Liver (tissue), 9 donors: Measurements from ENCODE around the gene ATXN7L3. TPM values are rescaled to one million over a fixed set of nuclear protein-coding genes. Genes with fewer than 3 reads are reported as not detected.

Experiments
- DNase-seq: peaks from one replicate; pipeline ENCODE4 v3.0.0-alpha.2; 2017; ENCODE audit warnings: low spot score
- H3K27ac ChIP-seq, 2 donors: one replicate each; pipeline ENCODE4 v1.7.0; 2013; ENCODE audit warnings: inconsistent platforms in 2 of 2, low read length in 2 of 2, control low read depth in 1 of 2, low read depth in 1 of 2, mild to moderate bottlenecking in 1 of 2
- H3K27me3 ChIP-seq, 4 donors: one replicate each; pipeline versions ENCODE4 v1.6.1 to v1.7.0; 2013; ENCODE audit warnings: low read length in 3 of 4, inconsistent platforms in 1 of 4, mild to moderate bottlenecking in 1 of 4, moderate library complexity in 1 of 4; ENCODE audit not compliant: control insufficient read depth in 4 of 4, insufficient read depth in 4 of 4
- H3K36me3 ChIP-seq, 4 donors: one replicate each; pipeline versions ENCODE4 v1.6.1 to v1.7.0; 2013; ENCODE audit warnings: low read length in 3 of 4, mild to moderate bottlenecking in 3 of 4, low read depth in 1 of 4, moderate library complexity in 1 of 4; ENCODE audit not compliant: control insufficient read depth in 4 of 4, insufficient read depth in 3 of 4
- H3K4me1 ChIP-seq, 4 donors: one replicate each; pipeline versions ENCODE4 v1.6.1 to v1.7.0; 2013; ENCODE audit warnings: low read length in 3 of 4, mild to moderate bottlenecking in 3 of 4, moderate library complexity in 1 of 4; ENCODE audit not compliant: control insufficient read depth in 4 of 4, insufficient read depth in 4 of 4
- H3K4me3 ChIP-seq, 3 donors: one replicate each; pipeline versions ENCODE4 v1.6.1 to v1.7.0; 2013; ENCODE audit warnings: low read length in 3 of 3, control low read depth in 1 of 3, low read depth in 1 of 3, mild to moderate bottlenecking in 1 of 3
- H3K9ac ChIP-seq, 2 donors: one replicate each; pipeline ENCODE4 v1.7.0; 2013; ENCODE audit warnings: low read length in 2 of 2, mild to moderate bottlenecking in 2 of 2, moderate library complexity in 2 of 2, control low read depth in 1 of 2, low read depth in 1 of 2
- H3K9me3 ChIP-seq, 4 donors: one replicate each; pipeline versions ENCODE4 v1.6.1 to v1.7.0; 2013; ENCODE audit warnings: low read length in 3 of 4; ENCODE audit not compliant: control insufficient read depth in 4 of 4
- ATF3 ChIP-seq: IDR thresholded peaks from 2 replicates; pipeline ENCODE4 v1.6.1; 2016; ENCODE audit warnings: antibody characterized with exemption
- CTCF ChIP-seq: fragments of 150-350 bp; IDR thresholded peaks from 2 replicates; pipeline ENCODE4 v1.5.1; 2017; ENCODE audit warnings: improper control_type of control experiment, low read depth, low read length; ENCODE audit not compliant: missing input control
- EGR1 ChIP-seq, 2 donors: IDR thresholded peaks; 2 replicates each; pipeline ENCODE4 v1.6.1; 2016 to 2018; ENCODE audit warnings: antibody characterized with exemption in 2 of 2, low read depth in 2 of 2
- FOXA1 ChIP-seq: IDR thresholded peaks from 2 replicates; pipeline ENCODE4 v1.6.1; 2016; ENCODE audit warnings: antibody characterized with exemption
- FOXA2 ChIP-seq: IDR thresholded peaks from 2 replicates; pipeline ENCODE4 v1.6.1; 2016; ENCODE audit warnings: antibody characterized with exemption
- GABPA ChIP-seq, 2 donors: IDR thresholded peaks in 1 of 2; conservative IDR thresholded peaks in 1 of 2; 2 replicates each; pipeline ENCODE4 v1.6.1; 2016; ENCODE audit warnings: antibody characterized with exemption in 2 of 2, mild to moderate bottlenecking in 1 of 2, moderate library complexity in 1 of 2
- HNF4A ChIP-seq, 2 donors: conservative IDR thresholded peaks; 2 replicates each; pipeline ENCODE4 v1.6.1; 2016; ENCODE audit warnings: antibody characterized with exemption in 2 of 2, mild to moderate bottlenecking in 2 of 2
- HNF4G ChIP-seq: IDR thresholded peaks from 2 replicates; pipeline ENCODE4 v1.6.1; 2016; ENCODE audit warnings: antibody characterized with exemption
- JUND ChIP-seq, 2 donors: IDR thresholded peaks; 2 replicates each; pipeline ENCODE4 v1.6.1; 2016; ENCODE audit warnings: antibody characterized with exemption in 2 of 2
- MAX ChIP-seq: IDR thresholded peaks from 2 replicates; pipeline ENCODE4 v1.6.1; 2016; ENCODE audit warnings: antibody characterized with exemption
- NR2F2 ChIP-seq: IDR thresholded peaks from 2 replicates; pipeline ENCODE4 v1.6.1; 2016; ENCODE audit warnings: antibody characterized with exemption
- RAD21 ChIP-seq, 2 donors: IDR thresholded peaks; 2 replicates each; pipeline ENCODE4 v1.6.1; 2016; ENCODE audit warnings: antibody characterized with exemption in 2 of 2, mild to moderate bottlenecking in 2 of 2
- RXRA ChIP-seq, 2 donors: IDR thresholded peaks; 2 replicates each; pipeline ENCODE4 v1.6.1; 2017 to 2018; ENCODE audit warnings: antibody characterized with exemption in 2 of 2, mild to moderate bottlenecking in 1 of 2
- SP1 ChIP-seq: IDR thresholded peaks from 2 replicates; pipeline ENCODE4 v1.6.1; 2018; ENCODE audit warnings: antibody characterized with exemption, mild to moderate bottlenecking
- TAF1 ChIP-seq: conservative IDR thresholded peaks from 2 replicates; pipeline ENCODE4 v1.6.1; 2016; ENCODE audit warnings: antibody characterized with exemption, mild to moderate bottlenecking
- YY1 ChIP-seq: IDR thresholded peaks from 2 replicates; pipeline ENCODE4 v1.6.1; 2016; ENCODE audit warnings: antibody characterized with exemption, mild to moderate bottlenecking
- WGBS: extraction: QIAGEN DNeasy Blood & Tissue Kit; methylation state at CpG from one replicate; pipeline ENCODE4 v1.1.7; 2013; 5-methylcytosine and 5-hydroxymethylcytosine counted together
- polyA plus RNA-seq, 2 donors: library from polyadenylated mRNA; stranded (reverse) in 1 of 2; unstranded in 1 of 2; fragments of 200-250 nt in 1 of 2; fragments of >200 nt in 1 of 2; fragmentation: Nextera tagmentation in 1 of 2; extraction: Ambion mirVana in 1 of 2; gene quantifications; one replicate each; pipeline versions ENCODE4 v1.2.1 to v1.2.3, GENCODE V29; 2013 to 2015
- total RNA-seq, 2 donors: library from RNA; depleted of rRNA; stranded (reverse); fragments of >200 nt; gene quantifications; one replicate each; pipeline ENCODE4 v1.2.3, GENCODE V29; 2014
- TF ChIP-seq, protein P1 (sequence below): IDR thresholded peaks from 2 replicates; pipeline ENCODE4 v1.6.1; 2016; ENCODE audit warnings: antibody characterized with exemption, mild to moderate bottlenecking
- TF ChIP-seq, protein P2 (sequence below): IDR thresholded peaks from 2 replicates; pipeline ENCODE4 v1.6.1; 2016; ENCODE audit warnings: antibody characterized with exemption
- donor health status: healthy.
- donor health status: healthy.
- donor health status: healthy.
- donor health status: healthy.
- donor health status: healthy.

ATXN7L3 gene
- total and polyA plus RNA-seq, 4 donors: 5.1 to 20.9 (median 14.7) TPM

DNA sequence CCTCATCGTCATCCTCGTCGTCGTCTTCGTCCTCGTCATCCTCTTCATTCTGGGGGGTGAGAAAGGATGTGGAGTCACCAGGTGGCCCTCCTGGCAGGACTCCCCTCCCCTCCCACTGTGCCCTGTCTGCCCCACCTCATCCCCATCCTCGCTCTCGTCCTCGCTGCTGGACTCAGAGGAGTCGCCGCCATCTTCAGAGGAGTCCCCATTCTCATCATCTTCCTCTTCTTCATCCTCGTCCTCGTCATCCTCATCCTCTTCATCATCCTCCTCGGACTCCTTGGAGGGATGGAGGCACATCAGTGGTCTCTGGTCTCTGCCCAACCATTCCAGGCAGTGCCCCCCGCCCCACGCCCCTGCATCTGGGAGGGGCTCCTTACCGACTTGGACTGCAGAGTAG is 7.6 kb upstream of the ATXN7L3 start:
- Histone ChIP-seq H3K4me1 (peaks cover 0 to 12% (median 7%) of the 10 kb centered on the region in 4 donors), H3K4me3 (no peak overlapping the region), H3K27ac (no peak overlapping the region), H3K36me3 (peaks cover 1 to 34% (median 23%) of the 10 kb centered on the region in 4 donors), H3K27me3 (no peaks in the 10 kb centered on the region), H3K9ac (no peak overlapping the region), H3K9me3 (no peaks in the 10 kb centered on the region)
- 93% methylated on average over 17 of the region's 17 CpGs for WGBS
- TF ChIP-seq JUND (IDR thresholded peaks at IDR 0.05) (no peak), TAF1 (no peak), RAD21 (IDR thresholded peaks at IDR 0.05) (no peak)
- DNase-seq: no peak

- no peaks in the 10 kb centered on the region for H3K27me3 ChIP-seq
- DNase-seq: no peak
- no peaks in the 10 kb centered on the region for H3K9me3 ChIP-seq
- TF ChIP-seq HNF4G (no peak), EGR1 (IDR thresholded peaks at IDR 0.05; ENCODE audit: low read depth in 2 of 2) (no peak), SP1 (no peak), TAF1 (no peak), YY1 (no peak), GABPA (IDR thresholded peaks at IDR 0.05 in 1 of 2, conservative IDR thresholded peaks at IDR 0.05 in 1 of 2) (no peak), JUND (IDR thresholded peaks at IDR 0.05) (no peak), MAX (no peak), RAD21 (IDR thresholded peaks at IDR 0.05) (no peak), CTCF (no peak), FOXA1 (no peak), HNF4A (conservative IDR thresholded peaks at IDR 0.05) (no peak), ATF3 (no peak), FOXA2 (no peak), NR2F2 (no peak), RXRA (IDR thresholded peaks at IDR 0.05) (no peak)
- TF ChIP-seq, protein P1, sequence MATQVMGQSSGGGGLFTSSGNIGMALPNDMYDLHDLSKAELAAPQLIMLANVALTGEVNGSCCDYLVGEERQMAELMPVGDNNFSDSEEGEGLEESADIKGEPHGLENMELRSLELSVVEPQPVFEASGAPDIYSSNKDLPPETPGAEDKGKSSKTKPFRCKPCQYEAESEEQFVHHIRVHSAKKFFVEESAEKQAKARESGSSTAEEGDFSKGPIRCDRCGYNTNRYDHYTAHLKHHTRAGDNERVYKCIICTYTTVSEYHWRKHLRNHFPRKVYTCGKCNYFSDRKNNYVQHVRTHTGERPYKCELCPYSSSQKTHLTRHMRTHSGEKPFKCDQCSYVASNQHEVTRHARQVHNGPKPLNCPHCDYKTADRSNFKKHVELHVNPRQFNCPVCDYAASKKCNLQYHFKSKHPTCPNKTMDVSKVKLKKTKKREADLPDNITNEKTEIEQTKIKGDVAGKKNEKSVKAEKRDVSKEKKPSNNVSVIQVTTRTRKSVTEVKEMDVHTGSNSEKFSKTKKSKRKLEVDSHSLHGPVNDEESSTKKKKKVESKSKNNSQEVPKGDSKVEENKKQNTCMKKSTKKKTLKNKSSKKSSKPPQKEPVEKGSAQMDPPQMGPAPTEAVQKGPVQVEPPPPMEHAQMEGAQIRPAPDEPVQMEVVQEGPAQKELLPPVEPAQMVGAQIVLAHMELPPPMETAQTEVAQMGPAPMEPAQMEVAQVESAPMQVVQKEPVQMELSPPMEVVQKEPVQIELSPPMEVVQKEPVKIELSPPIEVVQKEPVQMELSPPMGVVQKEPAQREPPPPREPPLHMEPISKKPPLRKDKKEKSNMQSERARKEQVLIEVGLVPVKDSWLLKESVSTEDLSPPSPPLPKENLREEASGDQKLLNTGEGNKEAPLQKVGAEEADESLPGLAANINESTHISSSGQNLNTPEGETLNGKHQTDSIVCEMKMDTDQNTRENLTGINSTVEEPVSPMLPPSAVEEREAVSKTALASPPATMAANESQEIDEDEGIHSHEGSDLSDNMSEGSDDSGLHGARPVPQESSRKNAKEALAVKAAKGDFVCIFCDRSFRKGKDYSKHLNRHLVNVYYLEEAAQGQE: no peak
- TF ChIP-seq, protein P2, sequence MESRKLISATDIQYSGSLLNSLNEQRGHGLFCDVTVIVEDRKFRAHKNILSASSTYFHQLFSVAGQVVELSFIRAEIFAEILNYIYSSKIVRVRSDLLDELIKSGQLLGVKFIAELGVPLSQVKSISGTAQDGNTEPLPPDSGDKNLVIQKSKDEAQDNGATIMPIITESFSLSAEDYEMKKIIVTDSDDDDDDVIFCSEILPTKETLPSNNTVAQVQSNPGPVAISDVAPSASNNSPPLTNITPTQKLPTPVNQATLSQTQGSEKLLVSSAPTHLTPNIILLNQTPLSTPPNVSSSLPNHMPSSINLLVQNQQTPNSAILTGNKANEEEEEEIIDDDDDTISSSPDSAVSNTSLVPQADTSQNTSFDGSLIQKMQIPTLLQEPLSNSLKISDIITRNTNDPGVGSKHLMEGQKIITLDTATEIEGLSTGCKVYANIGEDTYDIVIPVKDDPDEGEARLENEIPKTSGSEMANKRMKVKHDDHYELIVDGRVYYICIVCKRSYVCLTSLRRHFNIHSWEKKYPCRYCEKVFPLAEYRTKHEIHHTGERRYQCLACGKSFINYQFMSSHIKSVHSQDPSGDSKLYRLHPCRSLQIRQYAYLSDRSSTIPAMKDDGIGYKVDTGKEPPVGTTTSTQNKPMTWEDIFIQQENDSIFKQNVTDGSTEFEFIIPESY: no peak
- 86% methylated on average over 6 of the region's 6 CpGs for WGBS
- H3K9ac ChIP-seq: no peak overlapping the region
- peaks cover 1 to 34% (median 23%) of the 10 kb centered on the region in 4 donors for H3K36me3 ChIP-seq
- no peak overlapping the region for H3K27ac ChIP-seq
- H3K4me3 ChIP-seq: no peak overlapping the region
- H3K4me1 ChIP-seq: peaks cover 0 to 12% (median 7%) of the 10 kb centered on the region in 4 donors
Measured at GRCh38 chr17:44206825-44207155, 7.1 kb upstream of the ATXN7L3 start.
